ENCODE measurements around the gene AP1B1.

The AP1B1 gene

DNA sequence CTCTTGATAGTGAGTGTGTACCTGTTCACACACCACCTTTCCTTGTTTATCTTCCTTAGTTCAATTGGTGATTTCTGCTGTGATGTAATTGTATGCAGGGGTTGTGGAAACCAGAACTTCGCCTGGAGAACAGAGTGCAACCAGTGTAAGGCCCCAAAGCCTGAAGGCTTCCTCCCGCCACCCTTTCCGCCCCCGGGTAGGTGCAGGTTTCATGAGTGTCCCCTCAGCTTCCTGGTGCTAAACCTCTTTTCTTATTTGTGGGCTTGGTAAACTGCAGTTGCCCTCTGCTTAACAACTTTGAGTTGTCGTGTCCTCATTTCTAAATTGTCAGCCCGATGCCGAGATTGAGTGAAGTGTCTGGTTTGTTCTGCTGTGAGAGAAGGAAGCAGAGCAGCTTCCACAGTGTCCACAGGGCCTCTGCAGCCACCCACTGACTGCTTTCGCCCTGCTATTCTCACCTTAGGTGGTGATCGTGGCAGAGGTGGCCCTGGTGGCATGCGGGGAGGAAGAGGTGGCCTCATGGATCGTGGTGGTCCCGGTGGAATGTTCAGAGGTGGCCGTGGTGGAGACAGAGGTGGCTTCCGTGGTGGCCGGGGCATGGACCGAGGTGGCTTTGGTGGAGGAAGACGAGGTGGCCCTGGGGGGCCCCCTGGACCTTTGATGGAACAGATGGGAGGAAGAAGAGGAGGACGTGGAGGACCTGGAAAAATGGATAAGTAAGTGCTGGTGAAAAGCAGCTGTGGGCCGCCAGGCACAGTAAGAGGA, 89.1 kb downstream of the AP1B1 start:
- DNase-seq (ENCODE audit: low spot score) = no peak

DNA sequence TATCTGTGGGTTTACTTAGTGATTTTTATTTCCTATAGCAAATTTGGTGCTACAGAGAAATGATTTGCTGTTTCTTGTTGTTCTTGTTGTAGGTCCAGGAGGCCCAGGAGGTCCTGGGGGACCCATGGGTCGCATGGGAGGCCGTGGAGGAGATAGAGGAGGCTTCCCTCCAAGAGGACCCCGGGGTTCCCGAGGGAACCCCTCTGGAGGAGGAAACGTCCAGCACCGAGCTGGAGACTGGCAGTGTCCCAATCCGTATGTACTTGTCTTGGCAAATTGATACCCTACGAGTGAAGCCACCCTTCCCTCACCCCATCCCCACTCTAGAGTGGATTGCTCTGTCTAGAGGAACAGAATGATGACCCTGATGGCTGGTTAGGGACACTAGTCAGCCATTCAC, 89.7 kb downstream of the AP1B1 start:
- DNase-seq (ENCODE audit: low spot score) = no peak

DNA sequence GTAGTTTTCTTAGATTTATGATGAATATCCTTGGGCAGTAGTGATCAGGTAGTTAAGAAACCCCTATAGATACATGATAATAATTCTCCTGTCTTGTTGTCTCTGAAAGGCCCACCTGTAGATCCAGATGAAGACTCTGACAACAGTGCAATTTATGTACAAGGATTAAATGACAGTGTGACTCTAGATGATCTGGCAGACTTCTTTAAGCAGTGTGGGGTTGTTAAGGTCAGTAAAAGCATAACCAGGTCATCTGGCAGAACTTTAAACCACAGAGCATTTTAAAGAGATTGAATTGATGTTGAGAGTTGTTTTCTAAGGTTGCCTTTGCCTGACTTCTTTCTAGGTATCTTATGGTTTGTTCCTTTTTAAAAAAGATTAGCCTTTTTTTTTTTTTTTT, 96.0 kb downstream of the AP1B1 start:
- no peak for DNase-seq (ENCODE audit: low spot score)

DNA sequence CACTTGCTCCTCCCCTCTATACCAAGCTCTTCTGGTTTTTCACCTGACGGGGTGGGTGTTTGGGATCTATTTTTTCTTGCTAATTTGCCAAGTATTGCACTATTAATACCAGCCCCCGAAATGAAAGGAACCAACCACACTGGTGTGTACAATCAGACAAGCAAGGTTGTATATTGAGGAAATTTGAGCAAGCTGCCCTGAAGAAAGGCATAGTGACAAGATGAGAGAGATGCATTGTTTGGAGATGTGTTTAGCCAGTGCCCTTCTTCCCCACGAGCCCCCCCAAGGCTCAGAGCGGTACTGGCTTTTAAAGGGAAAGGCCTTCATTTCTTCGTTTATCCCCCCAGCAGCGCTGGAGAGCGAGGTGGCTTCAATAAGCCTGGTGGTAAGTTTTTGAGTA, 97.2 kb downstream of the AP1B1 start:
- DNase-seq (ENCODE audit: low spot score) = no peak

DNA sequence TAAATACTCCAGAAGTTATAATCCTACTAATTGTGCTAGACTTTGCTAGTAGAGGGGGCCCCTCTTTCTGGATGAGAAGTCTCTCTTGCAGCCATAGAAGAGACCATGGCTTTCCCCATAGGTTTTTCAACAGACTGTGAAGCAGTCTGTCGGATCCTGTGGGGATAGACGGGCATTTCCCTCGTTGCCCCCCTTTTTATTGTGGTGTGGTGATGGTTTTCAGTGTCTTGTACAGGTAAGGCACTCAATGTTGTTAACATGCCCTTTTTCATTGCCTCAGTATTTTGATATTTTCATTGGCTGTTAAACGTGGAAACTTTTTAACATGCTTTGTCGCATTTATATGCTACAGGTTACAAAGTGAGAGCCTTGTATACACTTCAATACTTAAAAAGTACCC, 98.3 kb downstream of the AP1B1 start:
- DNase-seq (ENCODE audit: low spot score) = no peak

DNA sequence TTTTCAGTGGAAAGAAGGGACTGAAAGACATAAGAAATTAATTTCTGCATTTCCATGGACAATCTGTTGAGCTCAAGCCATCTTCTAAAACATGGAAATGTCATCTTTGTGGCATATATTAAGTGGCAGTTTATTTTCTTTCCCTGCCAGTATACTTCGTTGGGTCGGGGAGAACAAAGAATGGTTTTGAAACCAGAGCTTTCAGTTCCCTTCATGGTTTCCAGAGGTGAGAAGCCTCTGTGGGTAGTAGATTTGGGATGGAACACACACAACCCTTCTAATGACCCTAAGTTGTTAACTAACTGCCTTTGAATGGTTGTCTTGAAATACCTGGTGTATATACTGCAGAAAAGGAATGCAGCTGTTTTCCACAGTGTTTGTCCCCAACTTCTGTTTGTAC, 99.5 kb downstream of the AP1B1 start:
- no peak for DNase-seq (ENCODE audit: low spot score)

DNA sequence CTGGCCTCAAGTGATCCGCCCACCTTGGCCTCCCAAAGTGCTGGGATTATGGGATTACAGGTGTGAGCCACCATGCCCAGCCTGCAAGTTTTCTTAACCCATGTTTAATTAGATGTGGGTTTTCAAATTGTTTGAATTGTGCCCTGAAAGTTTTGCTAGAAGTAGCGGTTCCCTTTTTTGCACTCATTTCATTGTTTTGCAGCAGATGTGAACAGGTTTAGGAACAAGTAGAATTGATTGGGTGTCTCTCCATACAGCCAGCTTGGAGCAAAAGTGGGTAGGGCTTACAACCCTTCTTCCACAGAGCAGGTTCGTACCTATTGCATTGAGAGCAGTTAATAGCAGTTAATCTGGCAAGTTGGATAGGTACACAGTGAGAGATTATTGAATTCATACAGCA, 104.2 kb downstream of the AP1B1 start:
- no peak for DNase-seq (ENCODE audit: low spot score)

DNA sequence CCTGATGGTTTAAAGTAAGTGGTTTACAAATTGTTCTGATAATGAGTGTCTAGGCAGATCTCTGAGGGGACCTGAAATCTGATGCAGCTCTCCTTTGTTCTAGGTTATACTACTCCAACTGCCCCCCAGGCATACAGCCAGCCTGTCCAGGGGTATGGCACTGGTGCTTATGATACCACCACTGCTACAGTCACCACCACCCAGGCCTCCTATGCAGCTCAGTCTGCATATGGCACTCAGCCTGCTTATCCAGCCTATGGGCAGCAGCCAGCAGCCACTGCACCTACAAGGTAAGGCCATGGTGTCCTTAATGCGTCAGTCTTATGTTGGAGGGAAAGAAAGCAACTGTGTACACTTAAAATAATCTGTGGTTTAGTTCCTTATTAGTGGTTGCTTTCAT, 110.4 kb downstream of the AP1B1 start:
- DNase-seq (ENCODE audit: low spot score) = no peak

All from AG20443 (cell line).